HG03108 (cell line): ENCODE results near the gene MPLKIP.
"Not testable (repeated sequence)": the region's sequence is repeated elsewhere in the genome, so short reads cannot be mapped to it uniquely, and the experiment has no call there.

Experiments
- ATAC-seq: cut with Tn5 transposase; IDR thresholded peaks from one replicate; pipeline ENCODE4 v1.9.1; 2021; ENCODE audit warnings: moderate library complexity; ENCODE audit not compliant: unreplicated experiment

Gene MPLKIP

DNA sequence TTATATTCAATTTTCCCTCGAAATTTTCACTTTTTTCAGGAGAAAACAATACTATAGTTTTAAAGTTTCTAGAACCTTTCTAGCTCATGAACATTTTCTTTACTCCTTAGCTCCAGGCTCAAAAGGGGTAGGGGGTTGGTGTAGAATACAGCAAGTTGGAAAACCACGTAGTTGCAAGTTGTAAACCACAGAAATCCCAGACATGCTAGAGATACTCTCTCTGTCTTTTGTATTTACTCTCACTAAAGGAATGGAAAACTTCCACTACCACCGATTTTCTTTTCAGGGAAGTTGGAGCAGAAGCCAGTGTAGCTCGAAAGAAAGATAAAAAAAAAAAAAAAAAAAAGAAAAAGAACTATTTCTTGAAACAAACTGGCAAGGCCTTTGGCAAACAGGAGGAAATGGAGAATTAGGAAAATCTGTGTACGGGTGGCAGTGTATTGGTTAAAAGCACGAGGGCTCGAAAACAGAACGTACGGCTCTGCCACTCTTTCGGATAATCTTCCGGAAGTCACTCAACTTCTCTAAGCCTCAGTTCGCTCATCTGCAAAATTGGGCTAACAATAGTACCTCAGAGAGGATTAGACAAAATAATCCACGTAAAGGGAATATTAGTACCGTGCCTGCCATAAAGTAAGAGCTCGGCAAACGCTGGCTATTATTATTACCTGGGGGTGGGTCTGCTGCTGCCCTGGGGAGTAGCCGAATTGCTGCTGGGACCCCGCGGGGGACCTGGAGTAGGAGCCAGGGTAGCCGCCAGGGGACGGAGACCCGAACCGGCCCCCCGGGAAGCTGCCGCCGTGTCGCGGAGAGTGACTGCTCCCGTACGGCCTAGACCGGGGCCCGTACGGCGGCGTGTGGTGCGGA is 628 bp downstream of the MPLKIP start:
- ATAC-seq: no peak

DNA sequence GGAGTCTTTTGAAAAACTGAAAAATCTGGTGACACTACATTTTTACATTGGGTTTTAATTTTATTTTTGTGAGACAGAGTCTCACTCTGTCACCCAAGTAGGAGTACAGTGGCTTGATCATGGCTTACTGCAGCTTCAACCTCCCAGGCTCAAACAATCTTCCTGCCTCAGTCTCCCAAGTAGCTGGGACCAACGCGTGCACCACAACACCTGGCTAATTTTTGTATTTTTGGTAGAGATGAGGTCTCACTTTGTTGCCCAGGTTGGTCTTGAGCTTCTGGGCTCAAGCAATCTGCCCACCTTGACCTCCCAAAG is 11.5 kb downstream of the MPLKIP start:
- ATAC-seq: no peak

DNA sequence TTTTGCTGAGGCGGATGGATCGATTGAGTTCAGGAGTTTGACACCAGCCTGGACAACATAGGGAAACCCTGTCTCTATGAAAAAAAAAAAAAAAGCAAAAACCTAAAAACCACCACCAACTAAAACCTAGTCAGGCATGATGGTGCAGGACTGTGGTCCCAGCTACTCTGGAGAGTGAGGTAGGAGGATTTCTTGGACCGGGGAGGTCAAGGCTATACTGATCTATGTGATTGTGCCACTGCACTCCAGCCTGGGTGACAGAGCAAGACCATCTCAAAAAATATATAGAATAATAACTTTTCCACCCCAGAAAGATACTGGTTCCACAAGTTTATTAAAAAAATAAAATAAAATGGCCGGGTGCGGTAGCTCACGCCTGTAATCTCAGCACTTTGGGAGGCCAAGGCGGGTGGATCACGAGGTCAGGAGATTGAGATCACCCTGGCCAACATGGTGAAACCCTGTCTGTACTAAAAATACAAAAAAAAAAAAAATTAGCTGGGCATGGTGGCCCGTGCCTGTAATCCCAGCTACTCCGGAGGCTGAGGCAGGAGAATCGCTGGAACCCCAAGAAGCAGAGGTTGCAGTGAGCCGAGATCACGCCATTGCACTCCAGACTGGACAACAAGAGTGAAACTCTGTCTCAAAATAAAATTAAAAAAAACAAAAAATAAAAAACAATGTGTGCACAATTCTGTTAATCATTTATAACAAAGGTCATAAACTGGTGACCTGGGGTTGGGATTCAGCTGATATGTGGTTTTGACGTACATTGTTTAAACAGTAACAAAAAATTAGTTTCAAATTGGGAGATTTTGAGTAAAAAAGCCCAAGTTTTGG is 12.1 kb downstream of the MPLKIP start:
- ATAC-seq: not testable (repeated sequence)

DNA sequence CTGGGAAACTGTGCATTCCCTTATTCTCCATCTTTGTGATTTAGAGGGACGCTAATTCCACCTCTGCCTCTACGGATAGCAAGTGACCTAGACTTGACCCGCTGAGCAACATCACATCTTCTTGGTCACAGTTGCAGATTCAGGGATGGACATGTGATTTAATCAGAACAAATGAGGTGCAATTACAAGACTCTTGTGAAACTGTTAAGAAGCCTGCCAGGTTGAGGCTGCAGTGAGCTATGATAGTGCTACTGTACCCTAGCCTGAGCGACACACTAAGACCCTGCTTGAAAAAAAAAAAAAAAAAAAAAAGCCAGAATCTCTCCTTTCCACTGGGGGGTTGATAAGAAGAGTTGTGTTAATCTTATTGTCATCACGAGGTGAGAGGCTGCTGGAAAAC is 14.4 kb downstream of the MPLKIP start:
- ATAC-seq: no peak

DNA sequence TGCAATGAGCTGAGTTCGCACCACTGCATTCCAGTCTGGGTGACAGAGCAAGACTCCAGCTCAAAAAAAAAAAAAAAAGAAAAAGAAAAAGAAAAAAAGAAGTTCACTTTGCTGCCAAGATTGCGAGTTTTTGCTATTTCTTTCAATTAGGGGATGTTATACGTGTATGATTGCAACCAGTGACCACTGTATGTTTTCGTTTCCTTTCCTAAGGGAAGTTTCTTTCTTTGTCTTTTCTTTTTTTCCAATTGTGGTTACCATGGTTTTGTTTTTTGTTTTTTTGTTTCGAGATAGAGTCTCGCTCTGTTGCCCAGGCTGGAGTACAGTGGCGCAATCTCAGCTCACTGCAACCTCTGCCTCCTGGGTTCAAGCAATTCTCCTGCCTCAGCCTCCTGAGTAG is 16.2 kb downstream of the MPLKIP start:
- ATAC-seq: not testable (repeated sequence)

DNA sequence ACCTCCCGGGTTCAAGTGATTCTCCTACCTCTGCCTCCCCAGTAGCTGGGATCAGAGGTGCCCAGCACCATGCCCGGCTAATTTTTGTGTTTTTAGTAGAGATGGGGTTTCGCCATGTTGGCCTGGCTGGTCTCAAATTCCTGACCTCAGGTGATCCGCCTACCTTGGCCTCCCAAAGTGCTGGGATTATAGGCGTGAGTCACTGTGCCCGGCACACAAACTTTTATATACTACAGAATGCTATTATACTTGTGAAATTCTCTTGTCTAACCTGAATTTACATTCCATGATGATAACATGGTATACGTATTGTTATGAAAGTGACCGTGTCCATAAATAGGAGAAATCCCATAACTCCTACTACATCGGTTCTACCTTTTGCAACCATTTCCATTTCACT is 17.2 kb downstream of the MPLKIP start:
- not testable (repeated sequence) for ATAC-seq

DNA sequence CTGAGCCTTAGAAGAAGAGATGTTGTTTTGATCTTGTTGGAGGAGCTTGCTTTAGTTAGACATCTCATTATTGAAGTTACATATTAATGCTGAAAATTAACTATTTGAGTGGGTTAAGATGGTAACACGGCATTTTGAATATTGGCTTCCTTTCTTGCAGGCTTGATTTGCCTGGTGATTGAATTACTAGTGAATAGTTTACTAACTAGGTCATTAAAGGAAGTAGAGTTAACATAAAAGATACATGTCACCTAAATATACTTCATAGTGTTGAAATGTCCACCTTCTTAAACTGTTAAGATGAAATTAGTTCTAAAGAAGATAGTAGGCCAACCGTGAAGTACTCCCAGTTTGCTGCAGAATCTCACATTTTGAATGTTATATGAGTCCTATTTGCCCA is 18.5 kb downstream of the MPLKIP start:
- no peak for ATAC-seq

DNA sequence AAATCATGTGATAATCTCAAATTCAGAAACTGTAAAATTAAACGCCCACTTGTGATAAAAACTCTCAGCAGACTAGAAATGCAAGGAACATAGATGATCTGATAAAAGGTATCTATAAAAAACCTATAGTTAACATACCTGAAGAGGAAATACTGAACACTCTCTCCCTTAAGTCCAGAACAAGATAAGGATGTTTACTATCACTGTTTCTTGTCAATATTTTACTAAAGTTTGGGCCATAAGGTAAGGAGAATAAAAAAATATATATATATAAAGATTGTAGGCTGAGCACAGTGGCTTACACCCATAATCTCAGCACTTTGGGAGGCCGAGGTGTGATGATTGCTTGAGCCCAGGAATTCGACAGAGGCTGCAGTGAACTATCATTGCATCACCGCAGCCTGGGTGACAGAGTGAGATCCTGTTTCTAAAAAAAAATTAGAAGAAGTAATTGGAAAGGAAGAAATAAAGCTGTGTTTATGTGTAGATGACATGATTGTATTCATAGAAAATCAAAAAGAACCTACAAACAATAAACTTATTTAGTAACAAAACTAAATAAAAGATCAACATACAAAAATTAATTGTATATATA is 28.4 kb downstream of the MPLKIP start:
- ATAC-seq: no peak

DNA sequence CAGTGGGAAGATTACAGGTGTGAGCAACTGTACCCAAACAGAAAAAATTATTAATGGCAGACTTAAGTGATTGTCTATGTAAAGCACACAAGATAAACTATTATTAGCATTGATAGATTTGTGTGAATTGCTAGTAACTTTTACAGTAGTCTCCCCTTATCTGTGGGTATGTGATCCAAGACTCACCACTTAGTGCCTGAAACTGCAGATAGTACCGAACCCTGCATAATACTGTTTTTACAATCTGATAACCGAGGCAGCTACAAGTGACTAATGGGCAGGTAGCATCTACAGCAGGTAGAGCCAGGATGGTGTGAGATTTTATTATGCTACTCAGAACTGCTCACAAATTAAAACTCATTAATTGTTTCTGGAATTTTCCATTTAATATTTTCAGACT is 31.5 kb downstream of the MPLKIP start:
- ATAC-seq: no peak

DNA sequence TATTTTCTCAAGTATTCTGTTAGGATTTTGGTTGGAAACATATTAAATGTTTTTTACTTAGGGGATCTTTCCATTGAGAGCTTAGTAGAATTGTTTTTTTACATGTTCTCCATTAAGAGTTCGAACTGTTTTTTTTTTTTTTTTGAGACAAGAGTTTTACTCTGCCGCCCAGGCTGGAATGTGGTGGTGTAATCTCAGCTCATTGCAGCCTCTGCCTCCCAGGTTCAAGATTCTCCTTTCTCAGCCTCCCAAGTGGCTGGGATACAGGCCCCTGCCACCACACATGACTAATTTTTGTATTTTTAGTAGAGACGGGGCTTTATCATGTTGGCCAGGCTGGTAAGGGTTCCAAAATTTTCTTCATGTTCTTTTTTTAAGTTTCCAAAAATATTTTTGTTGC is 33.2 kb downstream of the MPLKIP start:
- ATAC-seq: no peak

DNA sequence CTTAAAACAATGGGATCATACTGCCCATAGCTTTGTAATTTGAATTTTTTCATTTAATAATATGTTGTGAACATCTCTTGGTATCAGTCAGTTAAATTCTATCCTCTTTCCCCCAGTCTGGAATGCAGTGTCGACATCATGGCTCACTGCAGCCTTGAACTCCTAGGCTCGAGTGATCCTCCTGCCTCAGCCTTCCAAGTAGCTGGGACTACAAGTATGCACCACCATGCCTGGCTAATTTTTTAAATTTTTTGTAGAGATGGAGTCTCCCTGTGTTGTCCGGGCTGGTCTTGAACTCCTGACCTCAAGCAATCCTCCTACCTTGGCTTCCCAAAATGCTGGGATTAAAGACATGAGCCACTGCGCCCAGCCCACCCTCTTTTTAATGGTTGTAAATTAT is 34.6 kb downstream of the MPLKIP start:
- ATAC-seq: no peak

DNA sequence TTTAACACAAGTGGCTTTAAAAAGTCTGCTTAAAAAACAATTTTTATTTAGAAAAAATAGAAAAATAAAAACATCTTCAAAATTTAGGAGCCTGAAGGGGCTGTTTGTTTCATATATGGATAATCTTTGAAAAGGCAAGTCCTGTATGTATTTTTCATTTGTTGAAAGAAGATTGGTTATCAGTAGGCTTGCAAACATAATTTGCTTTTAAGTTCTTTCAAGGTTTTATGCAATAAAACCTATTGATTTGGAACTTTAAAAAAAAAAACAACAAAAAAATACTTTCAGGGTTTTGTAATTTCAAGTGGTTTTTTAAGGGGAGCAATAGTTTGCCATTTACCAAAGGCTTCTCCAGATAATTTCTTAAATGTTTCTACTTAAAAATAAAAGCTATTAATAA is 35.6 kb downstream of the MPLKIP start:
- ATAC-seq: no peak

DNA sequence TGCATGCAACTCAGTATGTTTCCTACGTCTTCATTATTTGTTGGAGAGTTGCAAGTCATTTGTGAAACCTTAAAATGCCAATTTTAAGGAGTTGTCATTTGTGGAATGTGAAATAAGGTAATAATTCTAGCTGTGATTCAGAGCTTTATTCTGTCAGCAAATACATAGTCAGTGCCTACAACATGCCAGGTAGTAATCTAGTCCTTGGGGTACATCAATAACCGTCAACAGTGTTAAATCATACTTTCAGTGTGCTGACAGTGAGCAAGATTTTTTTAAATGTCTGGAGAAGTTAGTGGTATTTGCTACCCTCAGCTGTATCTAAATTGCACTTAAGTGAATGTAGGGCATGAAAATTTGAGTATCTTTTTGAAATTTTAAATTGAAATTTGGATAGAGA is 36.7 kb downstream of the MPLKIP start:
- no peak for ATAC-seq

DNA sequence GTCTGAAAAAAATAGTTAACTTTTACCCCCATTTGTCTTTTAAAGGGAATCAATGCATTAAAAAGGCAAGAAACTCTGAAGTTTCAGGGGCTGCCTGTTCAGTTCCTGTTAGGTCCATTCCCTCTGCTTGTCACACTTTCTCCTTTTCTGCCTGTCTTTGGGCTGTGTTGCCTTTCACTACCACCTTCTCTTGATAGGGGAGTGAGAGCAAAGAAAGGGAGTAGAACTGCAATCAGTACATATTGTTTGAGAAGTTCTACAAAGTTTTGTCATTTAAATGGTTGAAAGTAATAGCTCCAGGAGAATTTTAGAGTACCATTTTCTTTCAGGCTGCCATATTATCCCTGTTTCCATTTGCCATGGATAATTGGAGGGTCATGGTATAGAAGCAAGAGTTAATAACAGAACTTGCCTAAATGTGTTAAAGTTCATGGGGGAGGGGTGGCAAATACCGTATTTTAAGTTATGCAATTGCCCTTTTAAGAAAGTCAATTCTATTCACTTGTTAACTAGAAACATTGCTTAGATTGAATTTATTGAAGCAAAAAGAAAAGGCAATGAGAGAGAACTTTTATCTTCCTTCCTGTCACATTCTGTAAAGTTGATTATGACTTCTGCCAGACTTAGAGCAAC is 38.6 kb downstream of the MPLKIP start:
- no peak for ATAC-seq

DNA sequence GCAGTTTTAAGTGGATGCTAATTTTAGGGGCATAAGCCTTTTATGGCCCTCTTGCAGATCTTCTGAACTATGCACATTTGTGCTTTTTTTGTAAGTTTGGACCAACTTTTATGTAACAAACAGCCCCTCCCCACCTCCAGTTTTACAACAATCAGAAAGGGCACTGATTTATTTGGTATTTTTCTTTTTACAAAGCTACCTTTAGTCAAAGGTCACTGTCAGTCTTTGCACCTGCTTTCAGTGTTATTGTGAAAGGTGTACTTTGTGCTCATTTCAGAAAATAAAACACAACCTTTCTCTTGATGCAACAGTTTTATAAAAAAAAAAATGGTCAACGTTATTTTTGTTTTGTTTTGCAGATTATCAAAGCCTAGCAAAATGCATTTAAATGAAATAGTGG is 39.2 kb downstream of the MPLKIP start:
- ATAC-seq: no peak

DNA sequence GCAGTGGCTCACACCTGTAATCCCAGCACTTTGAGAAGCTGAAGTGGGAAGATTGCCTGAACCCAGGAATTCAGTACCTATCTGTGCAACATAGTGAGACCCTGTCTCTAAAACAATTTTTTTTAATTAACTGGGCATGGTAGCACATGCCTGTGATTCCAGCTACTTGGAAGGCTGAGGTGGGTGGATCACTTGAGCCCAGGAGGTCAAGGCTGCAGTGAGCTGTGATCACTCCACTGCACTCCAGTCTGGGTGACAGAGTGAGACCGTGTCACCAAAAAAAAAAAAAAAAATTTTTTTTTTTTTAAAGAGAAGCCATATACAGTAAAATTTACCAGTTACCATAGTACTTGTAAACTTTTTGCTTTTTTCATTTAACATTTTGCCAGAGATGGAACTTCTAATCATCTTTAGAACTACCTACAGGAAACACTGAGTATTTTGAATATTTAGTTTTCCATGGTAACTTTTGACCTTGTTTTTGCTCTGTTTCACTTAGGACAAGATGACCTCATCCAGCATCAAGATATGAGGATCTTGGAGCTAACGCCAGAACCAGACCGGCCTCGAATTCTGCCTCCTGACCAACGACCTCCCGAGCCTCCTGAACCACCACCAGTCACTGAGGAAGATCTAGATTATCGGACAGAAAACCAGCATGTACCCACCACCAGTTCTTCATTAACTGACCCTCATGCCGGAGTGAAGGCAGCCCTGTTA is 40.6 kb downstream of the MPLKIP start:
- no peak for ATAC-seq

DNA sequence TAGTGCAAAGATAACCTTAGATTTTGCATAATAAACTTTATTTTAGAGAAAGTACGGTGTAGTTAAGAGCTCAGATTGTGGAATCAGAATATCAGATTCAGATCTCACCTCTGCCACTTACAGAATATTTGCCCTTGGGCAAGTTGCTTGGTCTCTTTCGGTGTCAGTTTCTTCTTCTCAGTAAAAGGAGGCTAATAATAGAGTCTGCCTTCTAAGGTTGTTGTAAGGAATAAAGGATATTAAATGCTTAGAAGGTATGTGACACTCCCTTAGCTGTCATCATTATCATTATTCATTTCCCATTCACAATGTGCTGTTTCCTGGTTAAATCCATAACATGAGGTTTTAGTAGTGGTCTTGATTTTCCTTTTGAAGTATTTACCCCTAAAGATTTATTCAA is 42.2 kb downstream of the MPLKIP start:
- no peak for ATAC-seq

DNA sequence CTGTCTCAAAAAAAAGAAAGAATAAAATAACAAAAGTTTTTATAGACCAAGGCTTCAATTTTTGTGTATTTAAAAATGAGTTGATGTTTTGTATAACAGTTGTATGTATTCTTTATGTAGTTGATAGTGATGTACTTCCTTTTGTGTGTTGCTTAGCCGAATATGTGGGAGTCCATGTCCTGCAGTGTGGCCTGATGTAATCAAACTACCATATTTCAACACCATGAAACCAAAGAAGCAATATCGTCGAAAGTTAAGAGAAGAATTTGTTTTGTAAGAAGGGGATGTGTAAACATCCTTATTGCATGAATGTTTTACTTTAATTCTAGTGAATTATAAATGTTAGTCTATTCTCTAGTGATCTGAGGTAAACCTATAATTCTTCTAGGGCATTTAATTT is 56.6 kb downstream of the MPLKIP start:
- no peak for ATAC-seq
